ENCODE results near the gene ZNF384. TPM values are rescaled to one million over a fixed set of nuclear protein-coding genes. Genes with fewer than 3 reads are reported as not detected.
A peak's percentile ranks its signal among the peaks of the same experiment; 100 is the strongest.

ZNF384 gene
- total and polyA plus RNA-seq, 10 of the 15 experiments (the other 5 are each of a cell fraction or from before 2014, with no cell fraction given) = 0.46 to 81.5 (median 30.5) TPM

DNA sequence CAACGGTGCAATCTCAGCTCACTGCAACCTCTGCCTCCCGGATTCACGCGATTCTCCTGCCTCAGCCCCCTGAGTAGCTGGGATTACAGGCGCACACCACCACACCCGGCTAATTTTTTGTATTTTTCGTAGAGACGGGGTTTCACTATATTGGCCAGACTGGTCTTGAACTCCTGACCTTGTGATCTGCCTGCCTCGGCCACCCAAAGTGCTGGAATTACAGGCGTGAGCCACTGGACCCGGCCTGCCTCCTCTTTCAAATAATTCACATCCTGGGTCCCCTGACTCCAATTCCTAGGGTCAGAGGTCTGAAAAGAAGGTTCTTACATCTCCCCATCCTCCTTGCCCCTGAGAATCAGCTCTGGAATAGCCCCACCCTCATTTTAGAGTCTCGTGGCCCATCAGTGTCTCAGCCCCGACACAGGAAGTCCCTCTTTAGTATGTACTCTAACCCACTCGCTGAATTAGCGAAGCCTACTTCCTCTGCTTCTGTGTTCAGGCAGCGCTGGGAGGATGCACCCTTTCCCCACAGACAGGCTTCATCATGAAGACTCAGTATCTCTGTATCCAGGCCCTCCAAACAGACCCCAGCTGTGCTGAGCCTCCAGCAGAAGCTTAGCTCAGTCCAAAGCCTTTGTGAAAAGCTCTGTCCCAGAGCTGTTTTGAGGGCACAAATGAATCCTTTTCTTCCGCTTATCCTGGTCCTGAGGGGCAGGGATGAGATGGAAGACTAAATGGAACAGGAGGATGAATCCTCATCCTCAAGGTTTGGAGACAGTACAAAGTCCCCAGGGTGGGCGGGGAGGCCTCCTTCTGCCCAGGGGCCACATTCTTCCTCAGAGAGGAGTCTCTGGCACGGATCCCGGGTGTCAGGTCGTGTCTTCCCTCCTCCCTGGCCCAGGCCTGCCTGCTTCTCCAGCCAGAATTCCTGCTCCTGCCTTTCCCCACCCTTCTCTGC is 56.9 kb downstream of the ZNF384 start (continued):
- TF ChIP-seq DPF2 (IDR thresholded peaks at IDR 0.05) (no peak), CBFB (IDR thresholded peaks at IDR 0.05; ENCODE audit: low read depth) (no peak), HDAC6 (IDR thresholded peaks at IDR 0.05; ENCODE audit: unreplicated experiment) (no peak), TBL1XR1 (IDR thresholded peaks at IDR 0.05; ENCODE audit: low read depth, low read length) (no peak), ZNF24 (IDR thresholded peaks at IDR 0.05) (no peak; the same call in 1 of the 2 replicates), BMI1 (IDR thresholded peaks at IDR 0.05; ENCODE audit: borderline replicate concordance) (no peak), CREB1 (IDR thresholded peaks at IDR 0.05; ENCODE audit: low read depth) (0 out of 2 replicates have a peak, but pooled peaks have one; percentile 1), SMC3 (IDR thresholded peaks at IDR 0.05; ENCODE audit: borderline replicate concordance, low read length) (no peak), CBX5 (IDR thresholded peaks at IDR 0.05; ENCODE audit: low read depth) (no peak), IKZF1 (conservative IDR thresholded peaks at IDR 0.05) (peak; percentile 45), SIN3A (IDR thresholded peaks at IDR 0.05; ENCODE audit: low read depth, low read length) (no peak), BHLHE40 (IDR thresholded peaks at IDR 0.05; ENCODE audit: borderline replicate concordance in 1 of 2, low read depth in 2 of 2, low read length in 1 of 2) (peak; percentile 65 to 76; a peak in 3 of 4 replicates), RELA (IDR thresholded peaks at IDR 0.05; ENCODE audit: borderline replicate concordance, partially characterized antibody) (no peak), TAF1 (IDR thresholded peaks at IDR 0.05; ENCODE audit: borderline replicate concordance, low read depth, low read length) (peak; percentile 84)
- TF ChIP-seq, protein P1, sequence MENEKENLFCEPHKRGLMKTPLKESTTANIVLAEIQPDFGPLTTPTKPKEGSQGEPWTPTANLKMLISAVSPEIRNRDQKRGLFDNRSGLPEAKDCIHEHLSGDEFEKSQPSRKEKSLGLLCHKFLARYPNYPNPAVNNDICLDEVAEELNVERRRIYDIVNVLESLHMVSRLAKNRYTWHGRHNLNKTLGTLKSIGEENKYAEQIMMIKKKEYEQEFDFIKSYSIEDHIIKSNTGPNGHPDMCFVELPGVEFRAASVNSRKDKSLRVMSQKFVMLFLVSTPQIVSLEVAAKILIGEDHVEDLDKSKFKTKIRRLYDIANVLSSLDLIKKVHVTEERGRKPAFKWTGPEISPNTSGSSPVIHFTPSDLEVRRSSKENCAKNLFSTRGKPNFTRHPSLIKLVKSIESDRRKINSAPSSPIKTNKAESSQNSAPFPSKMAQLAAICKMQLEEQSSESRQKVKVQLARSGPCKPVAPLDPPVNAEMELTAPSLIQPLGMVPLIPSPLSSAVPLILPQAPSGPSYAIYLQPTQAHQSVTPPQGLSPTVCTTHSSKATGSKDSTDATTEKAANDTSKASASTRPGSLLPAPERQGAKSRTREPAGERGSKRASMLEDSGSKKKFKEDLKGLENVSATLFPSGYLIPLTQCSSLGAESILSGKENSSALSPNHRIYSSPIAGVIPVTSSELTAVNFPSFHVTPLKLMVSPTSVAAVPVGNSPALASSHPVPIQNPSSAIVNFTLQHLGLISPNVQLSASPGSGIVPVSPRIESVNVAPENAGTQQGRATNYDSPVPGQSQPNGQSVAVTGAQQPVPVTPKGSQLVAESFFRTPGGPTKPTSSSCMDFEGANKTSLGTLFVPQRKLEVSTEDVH (IDR thresholded peaks at IDR 0.05; ENCODE audit: low read depth, partially characterized antibody) = no peak
- TF ChIP-seq, protein P2, sequence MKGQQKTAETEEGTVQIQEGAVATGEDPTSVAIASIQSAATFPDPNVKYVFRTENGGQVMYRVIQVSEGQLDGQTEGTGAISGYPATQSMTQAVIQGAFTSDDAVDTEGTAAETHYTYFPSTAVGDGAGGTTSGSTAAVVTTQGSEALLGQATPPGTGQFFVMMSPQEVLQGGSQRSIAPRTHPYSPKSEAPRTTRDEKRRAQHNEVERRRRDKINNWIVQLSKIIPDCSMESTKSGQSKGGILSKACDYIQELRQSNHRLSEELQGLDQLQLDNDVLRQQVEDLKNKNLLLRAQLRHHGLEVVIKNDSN (IDR thresholded peaks at IDR 0.05; ENCODE audit: borderline replicate concordance, extremely low read length, insufficient read depth, low read depth, low read length) = no peak
- TF ChIP-seq, protein P3, sequence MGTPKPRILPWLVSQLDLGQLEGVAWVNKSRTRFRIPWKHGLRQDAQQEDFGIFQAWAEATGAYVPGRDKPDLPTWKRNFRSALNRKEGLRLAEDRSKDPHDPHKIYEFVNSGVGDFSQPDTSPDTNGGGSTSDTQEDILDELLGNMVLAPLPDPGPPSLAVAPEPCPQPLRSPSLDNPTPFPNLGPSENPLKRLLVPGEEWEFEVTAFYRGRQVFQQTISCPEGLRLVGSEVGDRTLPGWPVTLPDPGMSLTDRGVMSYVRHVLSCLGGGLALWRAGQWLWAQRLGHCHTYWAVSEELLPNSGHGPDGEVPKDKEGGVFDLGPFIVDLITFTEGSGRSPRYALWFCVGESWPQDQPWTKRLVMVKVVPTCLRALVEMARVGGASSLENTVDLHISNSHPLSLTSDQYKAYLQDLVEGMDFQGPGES (IDR thresholded peaks at IDR 0.05) = no peak
- TF ChIP-seq, protein P4, sequence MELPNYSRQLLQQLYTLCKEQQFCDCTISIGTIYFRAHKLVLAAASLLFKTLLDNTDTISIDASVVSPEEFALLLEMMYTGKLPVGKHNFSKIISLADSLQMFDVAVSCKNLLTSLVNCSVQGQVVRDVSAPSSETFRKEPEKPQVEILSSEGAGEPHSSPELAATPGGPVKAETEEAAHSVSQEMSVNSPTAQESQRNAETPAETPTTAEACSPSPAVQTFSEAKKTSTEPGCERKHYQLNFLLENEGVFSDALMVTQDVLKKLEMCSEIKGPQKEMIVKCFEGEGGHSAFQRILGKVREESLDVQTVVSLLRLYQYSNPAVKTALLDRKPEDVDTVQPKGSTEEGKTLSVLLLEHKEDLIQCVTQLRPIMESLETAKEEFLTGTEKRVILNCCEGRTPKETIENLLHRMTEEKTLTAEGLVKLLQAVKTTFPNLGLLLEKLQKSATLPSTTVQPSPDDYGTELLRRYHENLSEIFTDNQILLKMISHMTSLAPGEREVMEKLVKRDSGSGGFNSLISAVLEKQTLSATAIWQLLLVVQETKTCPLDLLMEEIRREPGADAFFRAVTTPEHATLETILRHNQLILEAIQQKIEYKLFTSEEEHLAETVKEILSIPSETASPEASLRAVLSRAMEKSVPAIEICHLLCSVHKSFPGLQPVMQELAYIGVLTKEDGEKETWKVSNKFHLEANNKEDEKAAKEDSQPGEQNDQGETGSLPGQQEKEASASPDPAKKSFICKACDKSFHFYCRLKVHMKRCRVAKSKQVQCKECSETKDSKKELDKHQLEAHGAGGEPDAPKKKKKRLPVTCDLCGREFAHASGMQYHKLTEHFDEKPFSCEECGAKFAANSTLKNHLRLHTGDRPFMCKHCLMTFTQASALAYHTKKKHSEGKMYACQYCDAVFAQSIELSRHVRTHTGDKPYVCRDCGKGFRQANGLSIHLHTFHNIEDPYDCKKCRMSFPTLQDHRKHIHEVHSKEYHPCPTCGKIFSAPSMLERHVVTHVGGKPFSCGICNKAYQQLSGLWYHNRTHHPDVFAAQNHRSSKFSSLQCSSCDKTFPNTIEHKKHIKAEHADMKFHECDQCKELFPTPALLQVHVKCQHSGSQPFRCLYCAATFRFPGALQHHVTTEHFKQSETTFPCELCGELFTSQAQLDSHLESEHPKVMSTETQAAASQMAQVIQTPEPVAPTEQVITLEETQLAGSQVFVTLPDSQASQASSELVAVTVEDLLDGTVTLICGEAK (IDR thresholded peaks at IDR 0.05; ENCODE audit: borderline replicate concordance) = no peak
